ENCODE results near the gene CIITA. TPM values are rescaled to one million over a fixed set of nuclear protein-coding genes. Genes with fewer than 3 reads are reported as not detected.
A peak's percentile ranks its signal among the peaks of the same experiment; 100 is the strongest.

CIITA gene
- total and polyA plus RNA-seq, 9 of the 15 experiments (the other 6 are each of a cell fraction or from before 2014, with no cell fraction given), result 0.01 to 0.20 (median 0.11) TPM; not detected in 4

- TF ChIP-seq ATF6 (CRISPR knock-in tag; IDR thresholded peaks at IDR 0.05), result 0 out of 2 replicates have a peak, but pooled peaks have one; percentile 70
- no peak for TF ChIP-seq ZNF408 (CRISPR knock-in tag; IDR thresholded peaks at IDR 0.05; ENCODE audit: low read depth)
- TF ChIP-seq RBM39 (optimal IDR thresholded peaks at IDR 0.05; ENCODE audit: low read depth, low read length), result no peak
- TF ChIP-seq ELF4 (CRISPR knock-in tag; IDR thresholded peaks at IDR 0.05), result no peak
- 0 out of 2 replicates have a peak, but pooled peaks have one; percentile 43 for TF ChIP-seq TOE1 (IDR thresholded peaks at IDR 0.05; ENCODE audit: borderline replicate concordance)
- TF ChIP-seq TOE1 (CRISPR knock-in tag; IDR thresholded peaks at IDR 0.05; ENCODE audit: borderline replicate concordance, low read depth), result no peak
- TF ChIP-seq RNF2 (IDR thresholded peaks at IDR 0.05), result peak; percentile 79
- TF ChIP-seq JUND (IDR thresholded peaks at IDR 0.05; ENCODE audit: borderline replicate concordance, low read depth, low read length), result peak; percentile 62
- TF ChIP-seq JUND (tag; IDR thresholded peaks at IDR 0.05; ENCODE audit: borderline replicate concordance, low read depth, low read length), result no peak; the same call in 2 of the 3 replicates
- TF ChIP-seq UBTF (IDR thresholded peaks at IDR 0.05; ENCODE audit: borderline replicate concordance in 1 of 2, low read depth in 2 of 2, low read length in 2 of 2), result peak; percentile 50 to 74; a peak in 2 of 4 replicates
- no peak for TF ChIP-seq HOMEZ (CRISPR knock-in tag; IDR thresholded peaks at IDR 0.05)
- peak; percentile 43; the same call in 1 of the 2 replicates for TF ChIP-seq L3MBTL2 (IDR thresholded peaks at IDR 0.05)
- TF ChIP-seq TAF7 (tag; IDR thresholded peaks at IDR 0.05), result no peak
- TF ChIP-seq CAMTA2 (CRISPR knock-in tag; conservative IDR thresholded peaks at IDR 0.05), result no peak
- TF ChIP-seq KAT7 (CRISPR knock-in tag; IDR thresholded peaks at IDR 0.05; ENCODE audit: borderline replicate concordance), result peak; percentile 78; the same call in 1 of the 2 replicates
- peak in 1 of 2 experiments; percentile 27 for TF ChIP-seq E2F6 (IDR thresholded peaks at IDR 0.05; ENCODE audit: borderline replicate concordance in 1 of 2, extremely low read depth in 1 of 2, insufficient read depth in 1 of 2, insufficient read length in 1 of 2, low read depth in 1 of 2, low read length in 1 of 2, poor library complexity in 1 of 2, severe bottlenecking in 1 of 2)
- TF ChIP-seq CBX3 (IDR thresholded peaks at IDR 0.05; ENCODE audit: borderline replicate concordance in 1 of 2, low read length in 2 of 2), result peak in 1 of 2 experiments; percentile 19; a peak in 1 of 3 replicates
- TF ChIP-seq TCFL5 (CRISPR knock-in tag; conservative IDR thresholded peaks at IDR 0.05), result no peak
- no peak for TF ChIP-seq HNRNPL (IDR thresholded peaks at IDR 0.05; ENCODE audit: low read depth, low read length)
Observed at GRCh38 chr16:10944249-10945064, 67.5 kb downstream of the CIITA start, which contains the start of gene CLEC16A (continued).
